C4-2B (cell line): ENCODE results near the gene BOLA1.
A peak's percentile ranks its signal among the peaks of the same experiment; 100 is the strongest.
"Not testable (repeated sequence)": the region's sequence is repeated elsewhere in the genome, so short reads cannot be mapped to it uniquely, and the experiment has no call there.

Source experiments
- H3K27ac ChIP-seq: fragments of 450-650 bp; 2 replicates; pipeline ENCODE4 v1.5.1; 2017
- ZFX ChIP-seq: fragments of 450-650 bp; IDR thresholded peaks from 2 replicates; pipeline ENCODE4 v1.6.1; 2017
- TF ChIP-seq, protein P1 (sequence below): fragments of 450-650 bp; conservative IDR thresholded peaks from 2 replicates; pipeline ENCODE4 v1.5.1; 2017; ENCODE audit warnings: mild to moderate bottlenecking

The BOLA1 gene, protein sequence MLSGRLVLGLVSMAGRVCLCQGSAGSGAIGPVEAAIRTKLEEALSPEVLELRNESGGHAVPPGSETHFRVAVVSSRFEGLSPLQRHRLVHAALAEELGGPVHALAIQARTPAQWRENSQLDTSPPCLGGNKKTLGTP

DNA sequence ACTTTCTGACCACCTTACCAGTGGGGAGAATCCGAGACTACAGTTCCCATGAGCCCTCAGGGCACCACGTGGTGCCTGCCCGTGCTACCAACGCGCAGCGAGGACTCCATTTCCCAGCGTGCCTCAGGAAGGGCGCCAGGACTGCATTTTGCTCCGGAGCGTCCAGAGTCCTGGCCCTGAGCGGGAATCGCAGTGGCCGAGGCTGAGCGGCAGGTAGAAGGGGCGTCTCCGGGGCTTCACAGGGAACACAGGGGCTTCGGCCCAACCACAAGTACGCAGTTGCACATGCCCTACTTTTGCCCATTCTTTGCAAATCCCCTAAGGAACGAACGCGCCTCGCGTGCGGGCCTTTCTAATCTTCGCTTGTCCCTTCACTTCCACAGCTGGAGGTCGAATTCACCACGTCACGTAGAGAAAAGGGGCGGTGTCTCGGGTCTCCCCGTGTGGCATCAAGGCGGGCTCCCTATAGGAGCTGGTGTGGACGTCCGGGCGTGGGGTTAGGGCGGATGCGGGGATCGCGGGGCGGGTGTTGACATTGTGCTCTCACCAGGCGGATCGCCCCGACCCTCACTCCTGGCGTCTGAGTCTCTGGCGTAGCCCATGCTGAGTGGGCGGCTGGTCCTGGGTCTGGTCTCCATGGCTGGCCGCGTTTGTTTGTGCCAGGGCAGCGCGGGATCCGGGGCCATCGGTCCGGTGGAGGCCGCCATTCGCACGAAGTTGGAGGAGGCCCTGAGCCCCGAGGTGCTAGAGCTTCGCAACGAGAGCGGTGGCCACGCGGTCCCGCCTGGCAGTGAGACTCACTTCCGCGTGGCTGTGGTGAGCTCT is at the start of gene BOLA1:
TSS of gene BOLA1 (plus strand) at position 109 of the 825 bp plus-strand sequence. CDS start at position 601, 492 bp downstream.
- H3K27ac ChIP-seq: peak within 1 kb of the TSS; percentile 81
- TF ChIP-seq, protein P1, sequence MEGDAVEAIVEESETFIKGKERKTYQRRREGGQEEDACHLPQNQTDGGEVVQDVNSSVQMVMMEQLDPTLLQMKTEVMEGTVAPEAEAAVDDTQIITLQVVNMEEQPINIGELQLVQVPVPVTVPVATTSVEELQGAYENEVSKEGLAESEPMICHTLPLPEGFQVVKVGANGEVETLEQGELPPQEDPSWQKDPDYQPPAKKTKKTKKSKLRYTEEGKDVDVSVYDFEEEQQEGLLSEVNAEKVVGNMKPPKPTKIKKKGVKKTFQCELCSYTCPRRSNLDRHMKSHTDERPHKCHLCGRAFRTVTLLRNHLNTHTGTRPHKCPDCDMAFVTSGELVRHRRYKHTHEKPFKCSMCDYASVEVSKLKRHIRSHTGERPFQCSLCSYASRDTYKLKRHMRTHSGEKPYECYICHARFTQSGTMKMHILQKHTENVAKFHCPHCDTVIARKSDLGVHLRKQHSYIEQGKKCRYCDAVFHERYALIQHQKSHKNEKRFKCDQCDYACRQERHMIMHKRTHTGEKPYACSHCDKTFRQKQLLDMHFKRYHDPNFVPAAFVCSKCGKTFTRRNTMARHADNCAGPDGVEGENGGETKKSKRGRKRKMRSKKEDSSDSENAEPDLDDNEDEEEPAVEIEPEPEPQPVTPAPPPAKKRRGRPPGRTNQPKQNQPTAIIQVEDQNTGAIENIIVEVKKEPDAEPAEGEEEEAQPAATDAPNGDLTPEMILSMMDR: no peak
- peak; percentile 85 for TF ChIP-seq ZFX

DNA sequence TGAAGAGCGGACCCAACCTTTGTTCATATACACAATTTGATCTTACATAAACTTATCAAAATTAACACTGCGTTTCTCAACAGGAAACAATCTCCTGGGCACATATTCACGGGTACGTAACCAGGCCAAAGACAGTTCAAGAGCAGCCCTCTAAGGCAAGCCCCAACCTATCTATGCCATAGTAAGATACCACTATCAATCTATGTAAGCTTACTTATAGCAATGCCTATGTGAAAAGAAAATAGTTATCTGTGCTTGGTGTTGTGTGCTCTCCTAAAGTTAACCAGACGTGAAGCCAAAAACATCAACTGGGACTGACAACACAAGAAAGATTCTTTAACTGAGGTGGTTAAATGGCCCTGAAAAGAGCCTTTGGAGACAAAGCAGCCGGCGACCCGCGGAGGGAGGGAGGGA is 49.4 kb upstream of the BOLA1 start:
- TF ChIP-seq, protein P1: no peak
- no peak for TF ChIP-seq ZFX
- peak overlapping the region; percentile 96 for H3K27ac ChIP-seq

DNA sequence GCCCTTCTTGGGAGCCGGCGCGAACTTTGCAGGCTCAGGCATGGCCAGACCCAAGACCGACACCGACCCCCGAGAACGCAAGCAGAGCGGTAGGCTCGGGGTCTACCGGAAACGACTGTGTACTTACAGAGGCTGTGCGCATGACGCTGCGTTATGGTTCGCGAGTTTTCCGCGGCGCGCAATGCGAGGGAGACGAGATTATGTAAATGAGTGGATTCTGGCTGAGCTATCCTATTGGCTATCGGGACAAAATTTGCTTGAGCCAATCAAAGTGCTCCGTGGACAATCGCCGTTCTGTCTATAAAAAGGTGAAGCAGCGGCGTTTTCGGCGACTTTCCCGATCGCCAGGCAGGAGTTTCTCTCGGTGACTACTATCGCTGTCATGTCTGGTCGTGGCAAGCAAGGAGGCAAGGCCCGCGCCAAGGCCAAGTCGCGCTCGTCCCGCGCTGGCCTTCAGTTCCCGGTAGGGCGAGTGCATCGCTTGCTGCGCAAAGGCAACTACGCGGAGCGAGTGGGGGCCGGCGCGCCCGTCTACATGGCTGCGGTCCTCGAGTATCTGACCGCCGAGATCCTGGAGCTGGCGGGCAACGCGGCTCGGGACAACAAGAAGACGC is 48.5 kb upstream of the BOLA1 start:
- peak overlapping the region; percentile 96; the same call in 1 of the 2 replicates for H3K27ac ChIP-seq

DNA sequence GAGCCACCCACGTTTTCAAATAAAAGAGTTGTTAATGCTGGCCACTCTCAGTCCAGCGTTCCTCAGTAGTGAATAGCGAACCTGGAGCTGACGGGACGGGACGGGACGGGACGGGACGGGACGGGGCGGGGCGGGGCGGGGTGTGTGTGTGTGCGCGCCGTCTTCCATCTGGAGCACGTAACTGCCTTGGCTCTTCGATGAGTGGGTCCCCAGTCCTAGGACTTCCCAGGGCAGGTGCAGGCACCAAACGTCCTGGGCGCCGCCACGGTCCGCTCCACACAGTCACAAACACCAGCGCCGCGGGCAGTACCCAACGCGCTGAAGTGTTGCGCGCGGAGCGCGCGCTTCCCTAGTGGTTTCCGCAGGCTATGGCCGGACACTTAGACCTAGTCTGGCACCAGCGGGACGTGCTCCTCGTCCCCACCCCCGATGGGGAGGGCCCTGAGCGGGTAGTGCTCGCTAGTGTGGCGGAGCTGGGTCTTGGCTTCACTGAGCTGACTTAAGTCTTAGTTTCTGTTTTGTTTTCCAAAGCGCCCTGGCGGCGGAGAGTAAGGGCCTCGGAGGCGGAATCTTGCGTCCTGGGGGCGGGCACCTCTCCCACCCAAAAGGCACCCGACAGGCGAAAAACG is 47.7 kb upstream of the BOLA1 start:
- H3K27ac ChIP-seq: not testable (repeated sequence)

DNA sequence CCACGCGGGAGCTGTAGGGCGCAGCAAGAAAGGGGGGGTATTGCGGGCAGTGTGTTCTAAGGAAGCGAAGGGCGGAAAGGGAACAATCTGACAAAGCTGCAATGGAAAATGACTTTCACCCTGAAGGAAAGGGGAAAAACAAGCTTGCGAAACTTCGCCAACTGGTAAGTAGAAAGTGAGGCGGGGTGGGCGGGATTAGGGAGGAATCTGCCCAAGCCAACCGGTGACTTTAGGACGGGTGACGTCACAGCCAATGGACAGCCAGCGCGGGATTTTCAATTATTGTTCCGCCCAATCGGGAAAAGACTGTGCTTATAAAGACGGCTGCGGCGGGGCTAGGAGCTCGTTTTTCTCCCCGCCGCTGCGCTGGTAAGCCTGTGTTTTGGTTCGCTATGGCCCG is 47.1 kb upstream of the BOLA1 start:
- not testable (repeated sequence) for H3K27ac ChIP-seq

DNA sequence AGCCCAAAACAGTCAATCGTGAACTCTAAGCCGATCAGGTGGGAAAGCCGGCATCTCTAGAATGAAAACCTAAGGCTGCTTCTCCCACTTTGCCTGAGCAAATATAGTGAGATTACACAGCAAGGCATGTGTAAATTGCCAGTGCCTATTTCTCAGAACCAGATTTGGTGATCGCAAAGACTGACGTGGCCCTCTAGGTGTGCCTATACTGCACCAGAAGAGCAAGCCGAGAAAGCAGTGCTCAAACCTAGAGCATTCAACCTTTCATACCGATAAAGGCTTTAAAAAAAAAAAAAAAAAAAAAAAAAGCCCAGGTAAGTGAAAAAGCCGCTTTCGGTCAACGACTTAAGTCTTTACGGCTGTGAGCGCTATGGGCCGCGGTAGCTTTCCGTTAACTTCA is 39.1 kb upstream of the BOLA1 start:
- H3K27ac ChIP-seq: not testable (repeated sequence)

DNA sequence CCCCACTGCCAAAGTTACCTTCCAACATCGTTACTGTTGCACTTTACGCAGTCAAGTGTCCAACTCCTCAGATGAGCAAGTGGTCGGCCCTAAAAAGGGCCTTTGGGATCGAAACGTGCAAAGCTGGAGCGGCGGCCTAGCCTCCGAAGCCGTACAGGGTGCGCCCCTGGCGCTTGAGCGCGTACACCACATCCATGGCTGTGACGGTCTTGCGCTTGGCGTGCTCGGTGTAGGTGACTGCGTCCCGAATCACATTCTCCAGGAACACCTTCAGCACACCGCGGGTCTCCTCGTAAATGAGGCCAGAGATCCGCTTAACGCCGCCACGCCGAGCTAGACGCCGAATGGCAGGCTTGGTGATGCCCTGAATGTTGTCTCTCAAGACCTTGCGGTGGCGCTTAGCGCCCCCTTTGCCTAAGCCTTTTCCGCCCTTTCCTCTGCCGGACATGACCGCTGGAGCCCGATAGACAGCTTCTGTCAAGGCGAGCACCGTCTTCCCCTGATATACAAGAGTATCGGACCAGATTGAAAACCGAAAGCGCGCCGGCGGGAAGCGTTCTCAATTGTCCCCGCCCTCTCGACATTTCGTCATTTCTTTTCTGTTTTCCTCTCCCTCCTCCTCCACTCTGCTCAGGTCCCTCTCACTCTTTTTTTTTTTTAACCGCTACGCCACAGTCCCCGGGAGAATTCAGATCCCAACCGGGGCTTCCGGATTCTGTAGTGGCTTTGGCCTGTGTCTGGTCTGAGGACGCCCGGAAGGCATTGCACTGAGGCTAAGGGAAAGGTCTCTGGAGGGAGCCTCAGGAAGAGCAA is 38.5 kb upstream of the BOLA1 start:
- H3K27ac ChIP-seq: not testable (repeated sequence)

DNA sequence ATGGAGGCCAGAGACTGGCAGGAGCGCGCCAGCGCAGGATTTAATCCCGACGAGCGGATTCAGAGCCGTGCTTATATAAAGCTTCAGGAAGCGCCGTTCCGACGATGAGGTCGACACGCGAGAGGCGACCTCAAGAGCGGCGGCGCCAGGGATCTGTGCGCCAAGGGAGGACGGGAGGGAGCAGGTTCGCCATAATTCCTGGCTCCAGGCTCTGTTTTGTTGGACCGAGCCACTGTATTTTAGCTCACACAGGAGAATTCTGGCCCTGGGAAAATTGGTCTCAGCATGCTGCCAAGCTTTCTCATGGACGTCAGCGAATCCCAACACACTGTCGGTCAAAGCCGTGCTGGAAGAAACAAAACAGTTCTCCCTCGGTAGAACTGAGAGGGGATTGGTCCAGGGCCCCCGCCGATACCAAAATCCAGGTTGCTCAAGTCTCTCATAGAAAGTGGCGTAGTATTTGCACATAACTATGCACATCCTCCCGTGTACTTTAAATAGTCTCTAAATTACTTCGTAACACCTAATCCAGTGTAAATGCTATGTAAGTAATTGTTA is 37.8 kb upstream of the BOLA1 start:
- not testable (repeated sequence) for H3K27ac ChIP-seq

DNA sequence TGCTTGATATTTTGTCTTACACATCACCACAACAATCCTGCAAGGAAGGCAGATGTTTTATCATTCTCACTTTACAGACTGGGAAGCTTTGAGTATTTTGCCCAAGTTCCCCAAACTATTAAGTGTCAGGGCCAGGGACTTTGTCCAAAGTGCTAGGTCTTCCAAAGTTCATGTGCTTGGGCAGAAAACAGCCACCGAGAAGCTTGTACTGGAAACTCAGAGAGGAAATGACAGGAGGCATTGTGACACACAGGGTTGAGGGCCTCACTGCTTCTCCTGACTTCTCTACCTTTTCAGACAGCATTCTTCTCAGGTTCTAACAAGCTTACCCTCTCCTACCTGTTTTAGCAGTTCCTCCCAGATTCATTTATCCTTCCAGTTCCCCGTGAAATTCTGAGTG is 32.5 kb upstream of the BOLA1 start:
- not testable (repeated sequence) for H3K27ac ChIP-seq

DNA sequence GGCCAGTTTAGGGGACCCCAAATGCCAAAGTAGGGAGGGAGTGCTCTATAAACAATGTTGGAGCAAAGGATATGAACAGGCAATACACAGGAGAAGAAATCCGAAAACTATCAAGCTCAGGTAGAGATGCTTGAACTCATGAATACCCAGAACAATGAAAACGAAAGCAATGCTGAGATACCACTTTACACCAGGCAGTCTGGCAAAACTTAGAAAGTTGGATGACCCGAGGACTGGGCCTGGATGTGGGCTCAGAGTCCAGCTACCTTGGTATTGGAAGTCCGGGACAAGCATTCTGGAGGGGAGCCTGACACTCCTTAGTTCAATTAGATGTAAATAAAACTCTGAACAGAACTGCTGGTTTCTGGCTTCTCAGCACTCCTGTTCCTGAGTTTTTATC is 26.3 kb upstream of the BOLA1 start:
- not testable (repeated sequence) for H3K27ac ChIP-seq

DNA sequence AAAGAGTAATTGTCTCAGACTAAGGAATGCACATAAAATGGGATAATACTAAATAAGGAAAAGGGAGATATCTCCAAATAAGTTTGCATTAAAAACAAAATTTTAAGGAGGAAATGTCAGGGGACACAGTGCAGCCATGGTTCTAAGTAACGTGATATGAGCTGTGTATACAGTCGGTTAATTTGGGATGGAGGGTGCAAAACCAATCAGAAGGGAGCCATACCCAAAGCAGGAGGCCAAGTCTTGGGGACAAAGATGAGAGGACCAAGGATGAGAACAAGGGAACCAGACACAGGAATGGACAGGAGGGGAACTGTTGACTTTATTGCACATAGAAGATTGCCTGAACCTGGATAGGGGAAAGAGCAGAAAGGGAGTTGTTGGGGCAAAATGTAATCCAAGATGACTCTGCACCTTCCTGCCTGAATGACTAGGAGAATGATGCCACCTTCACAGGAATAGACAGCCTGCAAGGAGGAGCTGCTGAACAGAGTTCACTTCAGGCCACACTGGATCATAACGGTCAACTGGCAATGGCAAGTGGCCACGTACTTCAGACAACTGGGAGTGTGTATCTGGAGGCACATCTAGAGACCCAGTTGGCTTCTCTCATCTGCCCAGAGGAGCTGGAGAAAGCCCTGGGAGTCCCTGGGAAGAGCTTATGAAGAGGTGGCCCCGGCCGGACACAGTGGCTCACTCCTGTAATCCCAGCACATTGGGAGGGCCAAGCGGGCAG is 22.0 kb upstream of the BOLA1 start:
- H3K27ac ChIP-seq: no peak overlapping the region; the same call in 1 of the 2 replicates
- TF ChIP-seq, protein P1: no peak
- TF ChIP-seq ZFX: no peak
